OCI-LY1 (cell line): ENCODE results near the gene KRTAP10-9.

Experiments used
- H2AFZ ChIP-seq: fragments of 200-600 bp; sonication (generic), shearing (Covaris generic); 2 replicates; pipeline ENCODE4 v1.6.0; 2014; ENCODE audit warnings: antibody characterized with exemption, mild to moderate bottlenecking, low read length
- H3F3A ChIP-seq: fragments of 200-600 bp; sonication (generic), shearing (Covaris generic); 2 replicates; pipeline ENCODE4 v1.6.0; 2014; ENCODE audit warnings: mild to moderate bottlenecking, antibody characterized with exemption, low read length, moderate library complexity; ENCODE audit not compliant: insufficient read depth
- H3K27ac ChIP-seq: fragments of 200-600 bp; sonication (generic); 2 replicates; pipeline ENCODE4 v1.5.1; 2014; ENCODE audit warnings: low read length, mixed run types, mild to moderate bottlenecking, low read depth; ENCODE audit not compliant: poor library complexity, severe bottlenecking
- H3K27me3 ChIP-seq: fragments of 200-600 bp; sonication (generic); 2 replicates; pipeline ENCODE4 v1.6.0; 2014; ENCODE audit warnings: antibody characterized with exemption, mild to moderate bottlenecking, low read length, moderate library complexity; ENCODE audit not compliant: insufficient read depth
- H3K36me3 ChIP-seq: fragments of 200-600 bp; sonication (generic); 2 replicates; pipeline ENCODE4 v1.6.1; 2014; ENCODE audit warnings: mild to moderate bottlenecking, antibody characterized with exemption, low read length, moderate library complexity, mixed read lengths; ENCODE audit not compliant: insufficient read depth
- H3K4me1 ChIP-seq: fragments of 200-600 bp; sonication (generic); 2 replicates; pipeline ENCODE4 v1.5.1; 2014; ENCODE audit warnings: mild to moderate bottlenecking, low read length, moderate library complexity; ENCODE audit not compliant: insufficient read depth, severe bottlenecking
- H3K4me2 ChIP-seq: fragments of 200-600 bp; sonication (generic), shearing (Covaris generic); 2 replicates; pipeline ENCODE4 v1.6.1; 2014; ENCODE audit warnings: low read length
- H3K4me3 ChIP-seq: fragments of 200-600 bp; sonication (generic); 2 replicates; pipeline ENCODE4 v1.5.1; 2014; ENCODE audit warnings: low read length, low read depth, mild to moderate bottlenecking, mixed read lengths; ENCODE audit not compliant: poor library complexity, severe bottlenecking
- H3K79me2 ChIP-seq: fragments of 200-600 bp; shearing (Covaris generic); 2 replicates; pipeline ENCODE4 v1.6.1; 2016; ENCODE audit warnings: mixed run types, low read length, mixed read lengths; ENCODE audit not compliant: insufficient read depth
- H3K9ac ChIP-seq: fragments of 200-600 bp; sonication (generic), shearing (Covaris generic); 2 replicates; pipeline ENCODE4 v1.6.1; 2014; ENCODE audit warnings: mild to moderate bottlenecking, low read length, mixed read lengths
- H3K9me2 ChIP-seq: fragments of 200-600 bp; sonication (generic), shearing (Covaris generic); 2 replicates; pipeline ENCODE4 v1.6.1; 2014; ENCODE audit warnings: low read depth, mild to moderate bottlenecking, low read length, mixed read lengths
- H3K9me3 ChIP-seq: fragments of 200-600 bp; shearing (Covaris generic); 2 replicates; pipeline ENCODE4 v1.6.1; 2014; ENCODE audit warnings: low read length, mixed read lengths
- H4K20me1 ChIP-seq: fragments of 200-600 bp; sonication (generic), shearing (Covaris generic); 2 replicates; pipeline ENCODE4 v1.6.0; 2016; ENCODE audit warnings: mild to moderate bottlenecking, low read length; ENCODE audit not compliant: insufficient read depth
- EZH2 ChIP-seq: fragments of 200-600 bp; sonication (generic), shearing (Covaris generic); IDR thresholded peaks from 2 replicates; pipeline ENCODE4 v1.8.0; 2017; ENCODE audit warnings: borderline replicate concordance, mixed run types, mild to moderate bottlenecking, antibody characterized with exemption, low read length, moderate library complexity, mixed read lengths
- TF ChIP-seq, protein P1 (sequence below): fragments of 200-600 bp; sonication (generic), shearing (Covaris generic); IDR thresholded peaks from 2 replicates; pipeline ENCODE4 v1.5.1; 2017; ENCODE audit warnings: mild to moderate bottlenecking, antibody characterized with exemption, low read length, moderate library complexity, mixed read lengths

KRTAP10-9 gene

DNA sequence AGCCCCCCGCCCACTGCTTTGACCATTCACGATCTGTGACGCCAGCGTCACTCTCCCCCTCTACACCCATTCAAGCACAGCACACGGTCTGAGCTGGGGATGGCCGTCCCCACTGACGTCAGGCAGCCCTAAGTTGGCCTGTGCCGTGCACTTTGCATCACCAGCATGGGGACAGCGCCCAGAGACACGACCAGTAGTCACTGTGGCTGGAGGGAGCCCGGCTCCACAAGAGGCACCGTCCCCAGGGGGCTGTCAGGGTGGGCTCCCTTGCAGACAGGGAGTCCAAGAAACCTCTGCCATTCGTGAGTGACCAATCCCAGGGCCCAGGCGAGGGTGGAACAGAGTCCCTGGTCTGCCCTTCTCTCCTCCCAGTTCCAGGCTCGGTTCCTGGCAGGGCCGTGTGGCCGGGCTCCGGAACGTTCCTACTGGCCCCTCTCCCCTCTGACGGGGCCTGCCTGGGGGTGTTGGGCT is 12.7 kb upstream of the KRTAP10-9 start:
- Histone ChIP-seq H3K79me2 (no peaks in the 10 kb centered on the region), H3K4me2 (no peak overlapping the region), H3K4me3 (no peak overlapping the region), H4K20me1 (no peaks in the 10 kb centered on the region), H3K27me3 (no peaks in the 10 kb centered on the region), H3K27ac (no peak overlapping the region), H2AFZ (no peak overlapping the region), H3K9me3 (0 out of 2 replicates have a peak, but pooled peaks cover 2% of the 10 kb centered on the region), H3K4me1 (peaks cover 6% of the 10 kb centered on the region), H3K9me2 (no peaks in the 10 kb centered on the region), H3F3A (no peaks in the 10 kb centered on the region), H3K9ac (no peak overlapping the region), H3K36me3 (no peaks in the 10 kb centered on the region)
- TF ChIP-seq EZH2, result no peak
- TF ChIP-seq, protein P1, sequence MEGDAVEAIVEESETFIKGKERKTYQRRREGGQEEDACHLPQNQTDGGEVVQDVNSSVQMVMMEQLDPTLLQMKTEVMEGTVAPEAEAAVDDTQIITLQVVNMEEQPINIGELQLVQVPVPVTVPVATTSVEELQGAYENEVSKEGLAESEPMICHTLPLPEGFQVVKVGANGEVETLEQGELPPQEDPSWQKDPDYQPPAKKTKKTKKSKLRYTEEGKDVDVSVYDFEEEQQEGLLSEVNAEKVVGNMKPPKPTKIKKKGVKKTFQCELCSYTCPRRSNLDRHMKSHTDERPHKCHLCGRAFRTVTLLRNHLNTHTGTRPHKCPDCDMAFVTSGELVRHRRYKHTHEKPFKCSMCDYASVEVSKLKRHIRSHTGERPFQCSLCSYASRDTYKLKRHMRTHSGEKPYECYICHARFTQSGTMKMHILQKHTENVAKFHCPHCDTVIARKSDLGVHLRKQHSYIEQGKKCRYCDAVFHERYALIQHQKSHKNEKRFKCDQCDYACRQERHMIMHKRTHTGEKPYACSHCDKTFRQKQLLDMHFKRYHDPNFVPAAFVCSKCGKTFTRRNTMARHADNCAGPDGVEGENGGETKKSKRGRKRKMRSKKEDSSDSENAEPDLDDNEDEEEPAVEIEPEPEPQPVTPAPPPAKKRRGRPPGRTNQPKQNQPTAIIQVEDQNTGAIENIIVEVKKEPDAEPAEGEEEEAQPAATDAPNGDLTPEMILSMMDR, result no peak

DNA sequence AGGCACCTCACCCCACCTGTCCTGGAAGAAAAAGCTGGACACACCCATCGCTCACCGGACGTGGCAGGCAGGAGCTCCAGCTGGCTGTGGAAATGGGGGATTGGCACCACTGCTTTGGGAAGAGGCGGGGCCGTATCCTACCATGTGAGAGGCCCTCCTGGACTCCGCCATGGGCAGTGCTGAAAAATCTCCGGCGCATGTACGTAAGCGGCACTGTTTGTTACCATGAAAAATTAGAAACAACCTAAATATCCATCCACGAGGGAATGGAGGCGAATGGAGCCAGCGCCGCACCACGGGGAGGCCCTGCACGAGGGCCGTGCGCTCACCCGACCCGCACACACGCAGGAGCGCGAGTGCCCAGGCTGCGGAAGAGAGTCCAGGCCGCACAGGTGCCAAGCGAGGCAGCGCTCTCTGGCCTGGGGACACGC is 11.9 kb upstream of the KRTAP10-9 start:
- Histone ChIP-seq H3K4me3 (no peak overlapping the region), H3K79me2 (no peaks in the 10 kb centered on the region), H3K9me2 (no peaks in the 10 kb centered on the region), H3F3A (no peaks in the 10 kb centered on the region), H4K20me1 (no peaks in the 10 kb centered on the region), H3K9ac (no peak overlapping the region), H3K36me3 (no peaks in the 10 kb centered on the region), H3K9me3 (0 out of 2 replicates have a peak, but pooled peaks cover 4% of the 10 kb centered on the region), H3K27me3 (no peaks in the 10 kb centered on the region), H3K27ac (no peak overlapping the region), H3K4me2 (no peak overlapping the region), H3K4me1 (peaks cover 6% of the 10 kb centered on the region), H2AFZ (no peak overlapping the region)
- TF ChIP-seq EZH2, result no peak
- TF ChIP-seq, protein P1, result no peak

DNA sequence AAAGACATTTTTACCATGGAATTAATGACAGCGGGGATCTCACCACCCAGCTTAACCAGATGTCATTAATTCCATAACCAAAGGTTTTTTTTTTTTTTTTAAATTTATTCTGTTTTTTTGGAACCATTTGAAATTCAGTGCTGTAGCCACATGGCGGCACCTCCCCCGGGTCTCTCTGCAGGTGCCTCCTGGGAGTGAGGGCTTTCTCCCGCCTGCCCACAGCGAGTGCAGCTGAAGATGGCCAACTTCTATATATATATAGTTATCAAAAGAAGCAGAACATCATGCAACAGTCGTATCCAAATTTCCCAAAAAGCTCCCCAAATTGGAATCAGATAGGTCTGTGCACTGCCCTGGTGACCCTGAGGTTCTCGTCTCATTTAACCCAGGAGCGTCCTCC is 11.4 kb upstream of the KRTAP10-9 start:
- Histone ChIP-seq H3K79me2 (no peaks in the 10 kb centered on the region), H3K36me3 (no peaks in the 10 kb centered on the region), H3K4me1 (peaks cover 6% of the 10 kb centered on the region), H3K9me2 (no peaks in the 10 kb centered on the region), H2AFZ (no peak overlapping the region), H4K20me1 (no peaks in the 10 kb centered on the region), H3K4me2 (no peak overlapping the region), H3K27me3 (no peaks in the 10 kb centered on the region), H3K27ac (no peak overlapping the region), H3K9me3 (0 out of 2 replicates have a peak, but pooled peaks cover 5% of the 10 kb centered on the region), H3K4me3 (no peak overlapping the region), H3F3A (no peaks in the 10 kb centered on the region), H3K9ac (no peak overlapping the region)
- no peak for TF ChIP-seq EZH2
- TF ChIP-seq, protein P1, result no peak
